Loucy (cell line): Measurements from ENCODE around the gene CTNNBL1.

Experiments used
- H2AFZ ChIP-seq: fragments of 200-600 bp; sonication (generic); 2 replicates; pipeline ENCODE4 v1.6.0; 2016; ENCODE audit warnings: antibody characterized with exemption, mild to moderate bottlenecking, low read length, moderate library complexity
- H3F3A ChIP-seq: fragments of 200-600 bp; 2 replicates; pipeline ENCODE4 v1.6.0; 2016; ENCODE audit warnings: antibody characterized with exemption, low read depth, mild to moderate bottlenecking
- H3K27me3 ChIP-seq: fragments of 200-600 bp; sonication (generic); 2 replicates; pipeline ENCODE4 v1.6.1; 2014; ENCODE audit warnings: low read length, mild to moderate bottlenecking; ENCODE audit not compliant: insufficient read depth, poor library complexity, severe bottlenecking
- H3K36me3 ChIP-seq: fragments of 200-600 bp; sonication (generic); 2 replicates; pipeline ENCODE4 v1.6.1; 2016; ENCODE audit warnings: low read length; ENCODE audit not compliant: insufficient read depth
- H3K4me1 ChIP-seq: fragments of 200-600 bp; sonication (generic); 2 replicates; pipeline ENCODE4 v1.5.1; 2014; ENCODE audit warnings: low read length, mild to moderate bottlenecking; ENCODE audit not compliant: insufficient read depth, poor library complexity, severe bottlenecking
- H3K4me2 ChIP-seq: fragments of 200-600 bp; sonication (generic); 2 replicates; pipeline ENCODE4 v1.6.0; 2014; ENCODE audit warnings: antibody characterized with exemption, low read length, low read depth, mild to moderate bottlenecking; ENCODE audit not compliant: poor library complexity, severe bottlenecking
- H3K4me3 ChIP-seq: fragments of 200-600 bp; sonication (generic); 2 replicates; pipeline ENCODE4 v1.5.1; 2014; ENCODE audit warnings: low read length, mild to moderate bottlenecking, mixed read lengths; ENCODE audit not compliant: poor library complexity, severe bottlenecking
- H3K79me2 ChIP-seq: fragments of 200-600 bp; sonication (generic); 2 replicates; pipeline ENCODE4 v1.6.1; 2014; ENCODE audit warnings: low read length; ENCODE audit not compliant: insufficient read depth
- H3K9ac ChIP-seq: fragments of 200-600 bp; sonication (generic); 2 replicates; pipeline ENCODE4 v1.6.0; 2014; ENCODE audit warnings: mild to moderate bottlenecking, low read depth, low read length, moderate library complexity; ENCODE audit not compliant: poor library complexity, severe bottlenecking
- H3K9me2 ChIP-seq: fragments of 200-600 bp; sonication (generic); replicated peaks from 2 replicates; pipeline ENCODE4 v1.6.1; 2016; ENCODE audit warnings: low read depth, low read length, mixed read lengths
- H3K9me3 ChIP-seq: fragments of 200-600 bp; sonication (generic); 2 replicates; pipeline ENCODE4 v1.6.1; 2014; ENCODE audit warnings: mild to moderate bottlenecking, antibody characterized with exemption, low read length, low read depth; ENCODE audit not compliant: insufficient read depth
- H4K20me1 ChIP-seq: fragments of 200-600 bp; sonication (generic); 2 replicates; pipeline ENCODE4 v1.6.0; 2014; ENCODE audit warnings: antibody characterized with exemption, low read length, mild to moderate bottlenecking; ENCODE audit not compliant: insufficient read depth, poor library complexity, severe bottlenecking
- CTCF ChIP-seq: fragments of 200-600 bp; sonication (generic); conservative IDR thresholded peaks from 2 replicates; pipeline ENCODE4 v1.5.1; 2014; ENCODE audit warnings: mild to moderate bottlenecking, antibody characterized with exemption, low read length
- EZH2phosphoT487 ChIP-seq: fragments of 200-600 bp; IDR thresholded peaks from 2 replicates; pipeline ENCODE4 v1.6.1; 2018; ENCODE audit warnings: antibody characterized with exemption, mild to moderate bottlenecking, moderate library complexity, borderline replicate concordance

CTNNBL1 gene

GRCh38 chr20:37866051-37866450, 172.2 kb downstream of the CTNNBL1 start:
- Histone ChIP-seq H2AFZ (no peak overlapping the region), H3K9me3 (no peaks in the 10 kb centered on the region), H3K27me3 (no peaks in the 10 kb centered on the region), H3K79me2 (no peaks in the 10 kb centered on the region), H4K20me1 (no peaks in the 10 kb centered on the region), H3K9ac (no peak overlapping the region), H3K4me2 (no peak overlapping the region), H3F3A (no peaks in the 10 kb centered on the region), H3K4me1 (no peaks in the 10 kb centered on the region), H3K4me3 (no peak overlapping the region), H3K9me2 (no peaks in the 10 kb centered on the region), H3K36me3 (peaks cover 65% of the 10 kb centered on the region; the same call in 1 of the 2 replicates)
- TF ChIP-seq EZH2phosphoT487 (no peak), CTCF (no peak)

- H3K4me3 ChIP-seq = no peak overlapping the region
- H3K27me3 ChIP-seq = no peaks in the 10 kb centered on the region
- H3K9me2 ChIP-seq = no peaks in the 10 kb centered on the region
- no peaks in the 10 kb centered on the region for H4K20me1 ChIP-seq
- H3K4me2 ChIP-seq = no peak overlapping the region
- H3K36me3 ChIP-seq = peaks cover 66% of the 10 kb centered on the region; the same call in 1 of the 2 replicates
- H3K4me1 ChIP-seq = no peaks in the 10 kb centered on the region
- TF ChIP-seq EZH2phosphoT487 = no peak
- no peak for TF ChIP-seq CTCF
- H2AFZ ChIP-seq = no peak overlapping the region
- H3F3A ChIP-seq = no peaks in the 10 kb centered on the region
- H3K9ac ChIP-seq = no peak overlapping the region
- H3K9me3 ChIP-seq = no peaks in the 10 kb centered on the region
- no peaks in the 10 kb centered on the region for H3K79me2 ChIP-seq
These were observed 173.7 kb downstream of the CTNNBL1 start for GRCh38 chr20:37867289-37868195.

- H3K4me2 ChIP-seq = no peak overlapping the region
- H4K20me1 ChIP-seq = no peaks in the 10 kb centered on the region
- H3K9ac ChIP-seq = no peak overlapping the region
- H3K9me2 ChIP-seq = no peaks in the 10 kb centered on the region
- TF ChIP-seq EZH2phosphoT487 = no peak
- TF ChIP-seq CTCF = no peak
- no peaks in the 10 kb centered on the region for H3F3A ChIP-seq
- H3K4me1 ChIP-seq = no peaks in the 10 kb centered on the region
- no peaks in the 10 kb centered on the region for H3K9me3 ChIP-seq
- no peak overlapping the region for H2AFZ ChIP-seq
- no peaks in the 10 kb centered on the region for H3K79me2 ChIP-seq
- no peaks in the 10 kb centered on the region for H3K27me3 ChIP-seq
- H3K36me3 ChIP-seq = peaks cover 70% of the 10 kb centered on the region; the same call in 1 of the 2 replicates
- H3K4me3 ChIP-seq = no peak overlapping the region
These were observed 175.1 kb downstream of the CTNNBL1 start for GRCh38 chr20:37868851-37869333.
